Stimulated activated CD8-positive, alpha-beta memory T cell treated with anti-CD3 and anti-CD28 coated beads, Interleukin-15, amount 100 ng/mL, for 48 hours (primary cell): ENCODE results near the gene CNPY3.

Source experiments
- DNase-seq, 2 donors: peaks; one replicate each; pipeline ENCODE4 v3.0.0-alpha.2; 2020; ENCODE audit warnings: low read depth in 2 of 2

Gene CNPY3

GRCh38 chr6:42981836-42982235 is 52.6 kb downstream of the CNPY3 start:
- DNase-seq: no peak

- peak; percentile 94 to 95 for DNase-seq
Observed at GRCh38 chr6:42984001-42984923, 55.0 kb downstream of the CNPY3 start, which contains the start of gene PPP2R5D. TSS of gene PPP2R5D (plus strand) at chr6:42984570. CDS start at chr6:42984678, 108 bp downstream.

GRCh38 chr6:42984924-42985475 is 55.7 kb downstream of the CNPY3 start:
- DNase-seq: no peak

GRCh38 chr6:42987533-42988451 is 58.5 kb downstream of the CNPY3 start:
- no peak for DNase-seq

- DNase-seq: no peak
Observed at GRCh38 chr6:42988486-42989020, 59.3 kb downstream of the CNPY3 start.
